MM.1S (cell line): ENCODE measurements around the gene PARP4.
A peak's percentile ranks its signal among the peaks of the same experiment; 100 is the strongest.

Experiments used
- DNase-seq: peaks from one replicate; pipeline ENCODE4 v3.0.0-alpha.2; 2015
- H2AFZ ChIP-seq: fragments of 300-600 bp; sonication (generic); 2 replicates; pipeline ENCODE4 v1.6.0; 2016; ENCODE audit warnings: antibody characterized with exemption, low read length
- H3F3A ChIP-seq: fragments of 300-600 bp; sonication (generic); 2 replicates; pipeline ENCODE4 v1.6.1; 2016; ENCODE audit warnings: mild to moderate bottlenecking, antibody characterized with exemption, low read length, moderate library complexity, mixed read lengths; ENCODE audit not compliant: insufficient read depth
- H3K27ac ChIP-seq: fragments of 300-600 bp; sonication (generic); 2 replicates; pipeline ENCODE4 v1.5.1; 2016; ENCODE audit warnings: mild to moderate bottlenecking, low read length
- H3K27me3 ChIP-seq: fragments of 300-600 bp; sonication (generic); replicated peaks from 2 replicates; pipeline ENCODE4 v1.6.0; 2016; ENCODE audit warnings: low read length; ENCODE audit not compliant: insufficient read depth
- H3K36me3 ChIP-seq: fragments of 300-600 bp; sonication (generic); replicated peaks from 2 replicates; pipeline ENCODE4 v1.6.1; 2016; ENCODE audit warnings: mild to moderate bottlenecking, low read length, mixed read lengths; ENCODE audit not compliant: insufficient read depth
- H3K4me1 ChIP-seq: fragments of 300-600 bp; sonication (generic); 2 replicates; pipeline ENCODE4 v1.6.1; 2016; ENCODE audit warnings: low read length, mixed read lengths
- H3K4me2 ChIP-seq: fragments of 300-600 bp; sonication (generic); 2 replicates; pipeline ENCODE4 v1.6.0; 2016; ENCODE audit warnings: low read depth, low read length
- H3K4me3 ChIP-seq: fragments of 300-600 bp; sonication (generic); 2 replicates; pipeline ENCODE4 v1.5.1; 2016; ENCODE audit warnings: low read length, mixed read lengths
- H3K79me2 ChIP-seq: fragments of 300-600 bp; sonication (generic); 2 replicates; pipeline ENCODE4 v1.6.1; 2016; ENCODE audit warnings: mixed run types, low read length, mixed read lengths
- H3K9ac ChIP-seq: fragments of 300-600 bp; sonication (generic); 2 replicates; pipeline ENCODE4 v1.6.1; 2016; ENCODE audit warnings: low read length, mixed read lengths
- H3K9me2 ChIP-seq: fragments of 300-600 bp; sonication (generic); replicated peaks from 2 replicates; pipeline ENCODE4 v1.6.1; 2016; ENCODE audit warnings: mild to moderate bottlenecking, low read length, mixed read lengths; ENCODE audit not compliant: insufficient read depth
- H3K9me3 ChIP-seq: fragments of 300-600 bp; sonication (generic); replicated peaks from 2 replicates; pipeline ENCODE4 v1.6.1; 2016; ENCODE audit warnings: mild to moderate bottlenecking, low read length, mixed read lengths; ENCODE audit not compliant: insufficient read depth
- H4K20me1 ChIP-seq: fragments of 300-600 bp; sonication (generic); 2 replicates; pipeline ENCODE4 v1.6.1; 2016; ENCODE audit warnings: mild to moderate bottlenecking, low read length, moderate library complexity, mixed read lengths; ENCODE audit not compliant: insufficient read depth
- CTCF ChIP-seq: fragments of 300-600 bp; sonication (generic); IDR thresholded peaks from 2 replicates; pipeline ENCODE4 v1.5.1; 2016; ENCODE audit warnings: antibody characterized with exemption, low read length, mixed read lengths
- EZH2 ChIP-seq: fragments of 300-600 bp; sonication (generic); optimal IDR thresholded peaks from 2 replicates; pipeline ENCODE3; 2017; ENCODE audit warnings: low read depth, mild to moderate bottlenecking, antibody characterized with exemption, low read length, mixed read lengths
- EZH2phosphoT487 ChIP-seq: fragments of 300-600 bp; sonication (generic); IDR thresholded peaks from 2 replicates; pipeline ENCODE4 v1.6.1; 2018; ENCODE audit warnings: antibody characterized with exemption, low read length

Gene PARP4

GRCh38 chr13:24512908-24513213 is 283 bp upstream of the PARP4 start:
- Histone ChIP-seq H3K79me2 (peaks cover 39% of the 10 kb centered on the region), H3K9me3 (no peaks in the 10 kb centered on the region), H3K4me2 (peak overlapping the region; percentile 72; the same call in 1 of the 2 replicates), H3K27me3 (no peaks in the 10 kb centered on the region), H4K20me1 (no peaks in the 10 kb centered on the region), H3K27ac (peak overlapping the region; percentile 72; the same call in 1 of the 2 replicates), H3K9me2 (no peaks in the 10 kb centered on the region), H3K4me3 (peak overlapping the region; percentile 90), H3K9ac (peak overlapping the region; percentile 85; the same call in 1 of the 2 replicates), H3F3A (peaks cover 14% of the 10 kb centered on the region; the same call in 1 of the 2 replicates), H2AFZ (peak overlapping the region; percentile 72), H3K36me3 (no peaks in the 10 kb centered on the region), H3K4me1 (no peaks in the 10 kb centered on the region)
- no peak for DNase-seq
- TF ChIP-seq EZH2 (no peak), EZH2phosphoT487 (no peak), CTCF (no peak)

- Histone ChIP-seq H3K27ac (peak overlapping the region; percentile 72; the same call in 1 of the 2 replicates), H2AFZ (peak overlapping the region; percentile 72), H3K9me3 (no peaks in the 10 kb centered on the region), H3K9me2 (no peaks in the 10 kb centered on the region), H3K4me3 (peak overlapping the region; percentile 90), H3K79me2 (peaks cover 49% of the 10 kb centered on the region), H3K4me2 (peak overlapping the region; percentile 72), H4K20me1 (no peaks in the 10 kb centered on the region), H3K27me3 (no peaks in the 10 kb centered on the region), H3K4me1 (no peaks in the 10 kb centered on the region), H3K9ac (peak overlapping the region; percentile 85), H3K36me3 (no peaks in the 10 kb centered on the region), H3F3A (peaks cover 14% of the 10 kb centered on the region; the same call in 1 of the 2 replicates)
- no peak for DNase-seq
- no peak for TF ChIP-seq CTCF
- TF ChIP-seq EZH2phosphoT487, result no peak
- no peak for TF ChIP-seq EZH2
These were observed 772 bp downstream of the PARP4 start for GRCh38 chr13:24511816-24512196.

- Histone ChIP-seq H3K4me3 (peak overlapping the region; percentile 90), H3K9me2 (no peaks in the 10 kb centered on the region), H3F3A (peaks cover 14% of the 10 kb centered on the region; the same call in 1 of the 2 replicates), H3K4me2 (peak overlapping the region; percentile 72), H3K79me2 (peaks cover 54% of the 10 kb centered on the region), H3K27ac (peak overlapping the region; percentile 72; the same call in 1 of the 2 replicates), H3K9me3 (no peaks in the 10 kb centered on the region), H2AFZ (no peak overlapping the region), H3K36me3 (no peaks in the 10 kb centered on the region), H4K20me1 (no peaks in the 10 kb centered on the region), H3K4me1 (no peaks in the 10 kb centered on the region), H3K27me3 (no peaks in the 10 kb centered on the region), H3K9ac (peak overlapping the region; percentile 85)
- TF ChIP-seq EZH2phosphoT487 (no peak), EZH2 (no peak), CTCF (no peak)
- peak; percentile 44 for DNase-seq
These were observed 1.4 kb downstream of the PARP4 start for GRCh38 chr13:24511019-24511815.
